ENCODE results near the gene KLHL29. TPM values are rescaled to one million over a fixed set of nuclear protein-coding genes. Genes with fewer than 3 reads are reported as not detected.

Gene KLHL29
- total and polyA plus RNA-seq, 8 donors = 1.8 to 10.5 (median 2.8) TPM

- intact Hi-C loops (cut with DNase I) = no loop called here
- Histone ChIP-seq H3K4me3 (no peak overlapping the region), H3K4me1 (no peaks in the 10 kb centered on the region), H3K36me3 (no peaks in the 10 kb centered on the region), H3K9me3 (no peaks in the 10 kb centered on the region), H3K27me3 (no peaks in the 10 kb centered on the region), H3K27ac (no peak overlapping the region)
- DNase-seq = no peak
- TF ChIP-seq, protein P1, sequence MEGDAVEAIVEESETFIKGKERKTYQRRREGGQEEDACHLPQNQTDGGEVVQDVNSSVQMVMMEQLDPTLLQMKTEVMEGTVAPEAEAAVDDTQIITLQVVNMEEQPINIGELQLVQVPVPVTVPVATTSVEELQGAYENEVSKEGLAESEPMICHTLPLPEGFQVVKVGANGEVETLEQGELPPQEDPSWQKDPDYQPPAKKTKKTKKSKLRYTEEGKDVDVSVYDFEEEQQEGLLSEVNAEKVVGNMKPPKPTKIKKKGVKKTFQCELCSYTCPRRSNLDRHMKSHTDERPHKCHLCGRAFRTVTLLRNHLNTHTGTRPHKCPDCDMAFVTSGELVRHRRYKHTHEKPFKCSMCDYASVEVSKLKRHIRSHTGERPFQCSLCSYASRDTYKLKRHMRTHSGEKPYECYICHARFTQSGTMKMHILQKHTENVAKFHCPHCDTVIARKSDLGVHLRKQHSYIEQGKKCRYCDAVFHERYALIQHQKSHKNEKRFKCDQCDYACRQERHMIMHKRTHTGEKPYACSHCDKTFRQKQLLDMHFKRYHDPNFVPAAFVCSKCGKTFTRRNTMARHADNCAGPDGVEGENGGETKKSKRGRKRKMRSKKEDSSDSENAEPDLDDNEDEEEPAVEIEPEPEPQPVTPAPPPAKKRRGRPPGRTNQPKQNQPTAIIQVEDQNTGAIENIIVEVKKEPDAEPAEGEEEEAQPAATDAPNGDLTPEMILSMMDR (IDR thresholded peaks at IDR 0.05) = no peak
- no peak for ATAC-seq
Observed at GRCh38 chr2:23367760-23368159, 17.2 kb upstream of the KLHL29 start.

DNA sequence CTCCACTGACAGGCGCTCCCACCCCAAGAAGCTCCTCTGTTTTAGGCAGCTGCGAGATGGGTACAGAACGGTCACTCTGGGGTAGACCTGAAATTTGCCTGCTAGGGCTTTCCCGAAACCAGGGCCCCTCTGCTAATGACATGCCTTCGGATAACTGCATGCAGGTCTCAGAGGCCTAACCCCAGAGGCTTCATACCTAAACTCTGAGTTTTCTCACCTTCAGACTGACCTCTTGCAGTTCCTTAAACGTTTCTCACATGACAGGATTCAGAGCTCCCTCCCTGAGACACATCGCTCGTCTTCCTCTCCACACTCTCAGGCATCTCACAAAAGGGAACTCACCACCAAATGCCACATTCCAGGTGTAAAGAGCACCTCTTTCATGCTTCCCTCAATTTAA is 11.3 kb upstream of the KLHL29 start:
- intact Hi-C loops (cut with DNase I) = no loop called here
- Histone ChIP-seq H3K36me3 (no peaks in the 10 kb centered on the region), H3K4me3 (no peak overlapping the region), H3K4me1 (no peaks in the 10 kb centered on the region), H3K9me3 (no peaks in the 10 kb centered on the region), H3K27me3 (peaks cover 0 to 12% of the 10 kb centered on the region in 2 donors), H3K27ac (no peak overlapping the region)
- no peak for DNase-seq
- no peak for ATAC-seq
- TF ChIP-seq, protein P1 (IDR thresholded peaks at IDR 0.05) = no peak

DNA sequence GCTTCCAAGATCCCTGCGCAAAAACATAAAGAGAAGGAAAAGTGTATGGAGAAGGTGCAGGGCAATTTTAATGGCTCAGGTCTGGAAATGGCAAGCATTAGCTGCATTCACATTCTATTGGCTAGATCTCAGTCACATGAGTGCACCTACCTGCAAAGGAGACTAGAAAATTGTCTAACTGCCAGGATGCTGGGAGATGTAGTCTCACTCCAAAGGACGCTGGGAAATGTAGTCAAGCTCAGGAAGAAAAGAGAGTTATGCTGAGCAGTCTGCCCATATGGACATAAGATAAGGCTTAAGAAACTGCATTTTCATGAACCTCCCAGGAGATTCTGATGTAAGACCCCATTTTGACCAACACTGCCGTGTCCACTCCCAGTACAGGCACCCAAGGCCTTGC is 9.5 kb upstream of the KLHL29 start:
- H3K27me3 ChIP-seq = peaks cover 0 to 20% of the 10 kb centered on the region in 2 donors
- no peak for ATAC-seq
- no peak for DNase-seq
- no peaks in the 10 kb centered on the region for H3K9me3 ChIP-seq
- no peaks in the 10 kb centered on the region for H3K4me1 ChIP-seq
- H3K36me3 ChIP-seq = no peaks in the 10 kb centered on the region
- TF ChIP-seq, protein P1 (IDR thresholded peaks at IDR 0.05) = no peak
- intact Hi-C loops (cut with DNase I) = no loop called here
- H3K4me3 ChIP-seq = no peak overlapping the region
- no peak overlapping the region for H3K27ac ChIP-seq

GRCh38 chr2:23376075-23376474 is 8.9 kb upstream of the KLHL29 start:
- Histone ChIP-seq H3K27ac (no peak overlapping the region), H3K36me3 (no peaks in the 10 kb centered on the region), H3K4me1 (no peaks in the 10 kb centered on the region), H3K9me3 (no peaks in the 10 kb centered on the region), H3K27me3 (peaks cover 0 to 20% of the 10 kb centered on the region in 2 donors), H3K4me3 (no peak overlapping the region)
- TF ChIP-seq, protein P1 (IDR thresholded peaks at IDR 0.05) = no peak
- DNase-seq = no peak
- intact Hi-C loops (cut with DNase I) = no loop called here
- no peak for ATAC-seq

GRCh38 chr2:23376972-23377371 is 8.0 kb upstream of the KLHL29 start:
- Histone ChIP-seq H3K27me3 (peaks cover 0 to 26% of the 10 kb centered on the region in 2 donors), H3K36me3 (no peaks in the 10 kb centered on the region), H3K4me3 (no peak overlapping the region), H3K4me1 (no peaks in the 10 kb centered on the region), H3K9me3 (no peaks in the 10 kb centered on the region), H3K27ac (no peak overlapping the region)
- TF ChIP-seq, protein P1 (IDR thresholded peaks at IDR 0.05) = no peak
- no peak for DNase-seq
- intact Hi-C loops (cut with DNase I) = no loop called here
- ATAC-seq = no peak
